ENCODE measurements around the gene FTO. TPM values are rescaled to one million over a fixed set of nuclear protein-coding genes. Genes with fewer than 3 reads are reported as not detected.

The FTO gene
- total RNA-seq, 1 donor from 2014 or later = 70.5 TPM

GRCh38 chr16:53704445-53704813 is 473 bp downstream of the FTO start:
- H3K27me3 ChIP-seq = no peaks in the 10 kb centered on the region
- peak overlapping the region; percentile 72 for H3K27ac ChIP-seq
- TF ChIP-seq POLR2A (IDR thresholded peaks at IDR 0.05) (no peak), POLR2AphosphoS5 (IDR thresholded peaks at IDR 0.05; ENCODE audit: insufficient read depth in 1 of 2, low read depth in 1 of 2) (no peak), CTCF (IDR thresholded peaks at IDR 0.05) (no peak)
- no peaks in the 10 kb centered on the region for H3K36me3 ChIP-seq
- H3K4me3 ChIP-seq = peak overlapping the region; percentile 66 to 91
- DNase-seq (ENCODE audit: extremely low spot score in 2 of 2) = no peak
- intact Hi-C loops (cut with DNase I) = no loop called here
- H3K4me1 ChIP-seq = peaks cover 30% of the 10 kb centered on the region
- no peaks in the 10 kb centered on the region for H3K9me3 ChIP-seq

- H3K4me3 ChIP-seq = no peak overlapping the region
- intact Hi-C loops (cut with DNase I) = no loop called here
- no peak for DNase-seq (ENCODE audit: extremely low spot score in 2 of 2)
- peaks cover 30% of the 10 kb centered on the region for H3K4me1 ChIP-seq
- H3K9me3 ChIP-seq = no peaks in the 10 kb centered on the region
- TF ChIP-seq CTCF (IDR thresholded peaks at IDR 0.05) (no peak), POLR2A (IDR thresholded peaks at IDR 0.05) (no peak)
- H3K27me3 ChIP-seq = no peaks in the 10 kb centered on the region
- H3K27ac ChIP-seq = no peak overlapping the region
- no peaks in the 10 kb centered on the region for H3K36me3 ChIP-seq
These were observed 3.7 kb downstream of the FTO start for GRCh38 chr16:53707671-53708070.

- intact Hi-C loops (cut with DNase I) = no loop called here
- peaks cover 24% of the 10 kb centered on the region for H3K4me1 ChIP-seq
- TF ChIP-seq POLR2AphosphoS5 (IDR thresholded peaks at IDR 0.05; ENCODE audit: insufficient read depth in 1 of 2, low read depth in 1 of 2) (no peak), CTCF (IDR thresholded peaks at IDR 0.05) (no peak), POLR2A (IDR thresholded peaks at IDR 0.05) (no peak)
- DNase-seq (ENCODE audit: extremely low spot score in 2 of 2) = no peak
- H3K9me3 ChIP-seq = no peaks in the 10 kb centered on the region
- no peak overlapping the region for H3K27ac ChIP-seq
- no peaks in the 10 kb centered on the region for H3K27me3 ChIP-seq
- no peak overlapping the region for H3K4me3 ChIP-seq
- H3K36me3 ChIP-seq = no peaks in the 10 kb centered on the region
These were observed 4.5 kb downstream of the FTO start for GRCh38 chr16:53708490-53708889.

DNA sequence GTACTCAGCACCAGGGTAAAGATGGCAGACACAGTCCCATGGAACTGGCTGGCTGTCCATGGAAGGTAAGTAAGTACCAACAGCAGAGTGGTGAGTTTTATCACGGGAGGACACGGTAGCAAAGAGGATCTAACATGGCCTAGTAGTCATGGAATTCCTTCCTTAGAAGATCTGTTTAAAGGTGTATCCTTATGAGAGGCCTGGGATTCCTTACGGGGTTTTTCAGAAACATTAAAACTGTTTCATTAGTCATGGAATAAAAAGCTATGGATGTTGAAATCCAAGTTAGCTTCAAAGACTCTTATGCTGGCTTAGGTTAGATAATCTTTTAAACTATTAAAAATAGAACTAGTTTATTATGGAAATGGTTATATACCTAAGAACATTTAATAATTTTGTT is 7.4 kb downstream of the FTO start:
- H3K27ac ChIP-seq = no peak overlapping the region
- H3K9me3 ChIP-seq = no peaks in the 10 kb centered on the region

DNA sequence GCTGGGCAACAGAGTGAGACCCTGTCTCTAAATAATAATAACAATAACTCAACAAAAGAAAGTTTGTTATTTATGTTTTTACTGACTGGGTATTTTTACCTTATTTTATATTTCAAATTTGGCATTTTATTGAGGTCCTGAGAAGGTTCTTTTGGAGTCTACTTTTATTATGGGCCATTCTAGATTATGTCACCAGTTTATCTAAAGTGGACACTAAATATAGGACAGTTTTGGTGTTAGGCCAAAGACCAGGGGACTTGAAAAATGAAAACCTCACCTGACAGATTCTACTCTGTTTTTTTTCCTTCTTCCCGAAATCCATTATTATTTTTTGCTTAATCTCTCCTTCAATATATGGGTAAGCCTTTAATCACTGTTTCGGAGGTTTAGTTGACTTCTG is 8.1 kb downstream of the FTO start:
- TF ChIP-seq CTCF (IDR thresholded peaks at IDR 0.05) = no peak
- TF ChIP-seq POLR2A (IDR thresholded peaks at IDR 0.05) = no peak
- TF ChIP-seq POLR2AphosphoS5 (IDR thresholded peaks at IDR 0.05; ENCODE audit: insufficient read depth in 1 of 2, low read depth in 1 of 2) = no peak
- H3K27me3 ChIP-seq = no peaks in the 10 kb centered on the region
- no peak for DNase-seq (ENCODE audit: extremely low spot score in 2 of 2)
- no peaks in the 10 kb centered on the region for H3K9me3 ChIP-seq
- H3K4me1 ChIP-seq = peaks cover 22% of the 10 kb centered on the region
- intact Hi-C loops (cut with DNase I) = no loop called here
- no peak overlapping the region for H3K4me3 ChIP-seq
- H3K36me3 ChIP-seq = no peaks in the 10 kb centered on the region
- no peak overlapping the region for H3K27ac ChIP-seq

More for the DNA sequence above, 7.4 kb downstream of the FTO start:
- Histone ChIP-seq H3K27me3 (no peaks in the 10 kb centered on the region), H3K4me3 (no peak overlapping the region), H3K36me3 (no peaks in the 10 kb centered on the region), H3K4me1 (peaks cover 22% of the 10 kb centered on the region)
- TF ChIP-seq POLR2AphosphoS5 (IDR thresholded peaks at IDR 0.05; ENCODE audit: insufficient read depth in 1 of 2, low read depth in 1 of 2) (no peak), POLR2A (IDR thresholded peaks at IDR 0.05) (no peak), CTCF (IDR thresholded peaks at IDR 0.05) (no peak)
- no peak for DNase-seq (ENCODE audit: extremely low spot score in 2 of 2)
- intact Hi-C loops (cut with DNase I) = no loop called here
